Liver (tissue), 9 donors: ENCODE results near the gene MAP2K3. TPM values are rescaled to one million over a fixed set of nuclear protein-coding genes. Genes with fewer than 3 reads are reported as not detected.

Experiments used
- DNase-seq: peaks from one replicate; pipeline ENCODE4 v3.0.0-alpha.2; 2017; ENCODE audit warnings: low spot score
- H3K27ac ChIP-seq, 2 donors: one replicate each; pipeline ENCODE4 v1.7.0; 2013; ENCODE audit warnings: inconsistent platforms in 2 of 2, low read length in 2 of 2, control low read depth in 1 of 2, low read depth in 1 of 2, mild to moderate bottlenecking in 1 of 2
- H3K27me3 ChIP-seq, 4 donors: one replicate each; pipeline versions ENCODE4 v1.6.1 to v1.7.0; 2013; ENCODE audit warnings: low read length in 3 of 4, inconsistent platforms in 1 of 4, mild to moderate bottlenecking in 1 of 4, moderate library complexity in 1 of 4; ENCODE audit not compliant: control insufficient read depth in 4 of 4, insufficient read depth in 4 of 4
- H3K36me3 ChIP-seq, 4 donors: one replicate each; pipeline versions ENCODE4 v1.6.1 to v1.7.0; 2013; ENCODE audit warnings: low read length in 3 of 4, mild to moderate bottlenecking in 3 of 4, low read depth in 1 of 4, moderate library complexity in 1 of 4; ENCODE audit not compliant: control insufficient read depth in 4 of 4, insufficient read depth in 3 of 4
- H3K4me1 ChIP-seq, 4 donors: one replicate each; pipeline versions ENCODE4 v1.6.1 to v1.7.0; 2013; ENCODE audit warnings: low read length in 3 of 4, mild to moderate bottlenecking in 3 of 4, moderate library complexity in 1 of 4; ENCODE audit not compliant: control insufficient read depth in 4 of 4, insufficient read depth in 4 of 4
- H3K4me3 ChIP-seq, 3 donors: one replicate each; pipeline versions ENCODE4 v1.6.1 to v1.7.0; 2013; ENCODE audit warnings: low read length in 3 of 3, control low read depth in 1 of 3, low read depth in 1 of 3, mild to moderate bottlenecking in 1 of 3
- H3K9ac ChIP-seq, 2 donors: one replicate each; pipeline ENCODE4 v1.7.0; 2013; ENCODE audit warnings: low read length in 2 of 2, mild to moderate bottlenecking in 2 of 2, moderate library complexity in 2 of 2, control low read depth in 1 of 2, low read depth in 1 of 2
- H3K9me3 ChIP-seq, 4 donors: one replicate each; pipeline versions ENCODE4 v1.6.1 to v1.7.0; 2013; ENCODE audit warnings: low read length in 3 of 4; ENCODE audit not compliant: control insufficient read depth in 4 of 4
- ATF3 ChIP-seq: IDR thresholded peaks from 2 replicates; pipeline ENCODE4 v1.6.1; 2016; ENCODE audit warnings: antibody characterized with exemption
- EGR1 ChIP-seq, 2 donors: IDR thresholded peaks; 2 replicates each; pipeline ENCODE4 v1.6.1; 2016 to 2018; ENCODE audit warnings: antibody characterized with exemption in 2 of 2, low read depth in 2 of 2
- FOXA1 ChIP-seq: IDR thresholded peaks from 2 replicates; pipeline ENCODE4 v1.6.1; 2016; ENCODE audit warnings: antibody characterized with exemption
- FOXA2 ChIP-seq: IDR thresholded peaks from 2 replicates; pipeline ENCODE4 v1.6.1; 2016; ENCODE audit warnings: antibody characterized with exemption
- GABPA ChIP-seq, 2 donors: IDR thresholded peaks in 1 of 2; conservative IDR thresholded peaks in 1 of 2; 2 replicates each; pipeline ENCODE4 v1.6.1; 2016; ENCODE audit warnings: antibody characterized with exemption in 2 of 2, mild to moderate bottlenecking in 1 of 2, moderate library complexity in 1 of 2
- HNF4A ChIP-seq, 2 donors: conservative IDR thresholded peaks; 2 replicates each; pipeline ENCODE4 v1.6.1; 2016; ENCODE audit warnings: antibody characterized with exemption in 2 of 2, mild to moderate bottlenecking in 2 of 2
- HNF4G ChIP-seq: IDR thresholded peaks from 2 replicates; pipeline ENCODE4 v1.6.1; 2016; ENCODE audit warnings: antibody characterized with exemption
- JUND ChIP-seq, 2 donors: IDR thresholded peaks; 2 replicates each; pipeline ENCODE4 v1.6.1; 2016; ENCODE audit warnings: antibody characterized with exemption in 2 of 2
- MAX ChIP-seq: IDR thresholded peaks from 2 replicates; pipeline ENCODE4 v1.6.1; 2016; ENCODE audit warnings: antibody characterized with exemption
- NR2F2 ChIP-seq: IDR thresholded peaks from 2 replicates; pipeline ENCODE4 v1.6.1; 2016; ENCODE audit warnings: antibody characterized with exemption
- RAD21 ChIP-seq, 2 donors: IDR thresholded peaks; 2 replicates each; pipeline ENCODE4 v1.6.1; 2016; ENCODE audit warnings: antibody characterized with exemption in 2 of 2, mild to moderate bottlenecking in 2 of 2
- REST ChIP-seq: IDR thresholded peaks from 2 replicates; pipeline ENCODE4 v1.6.1; 2016; ENCODE audit warnings: antibody characterized with exemption, mild to moderate bottlenecking
- RXRA ChIP-seq, 2 donors: IDR thresholded peaks; 2 replicates each; pipeline ENCODE4 v1.6.1; 2017 to 2018; ENCODE audit warnings: antibody characterized with exemption in 2 of 2, mild to moderate bottlenecking in 1 of 2
- SP1 ChIP-seq: IDR thresholded peaks from 2 replicates; pipeline ENCODE4 v1.6.1; 2018; ENCODE audit warnings: antibody characterized with exemption, mild to moderate bottlenecking
- TAF1 ChIP-seq: conservative IDR thresholded peaks from 2 replicates; pipeline ENCODE4 v1.6.1; 2016; ENCODE audit warnings: antibody characterized with exemption, mild to moderate bottlenecking
- YY1 ChIP-seq: IDR thresholded peaks from 2 replicates; pipeline ENCODE4 v1.6.1; 2016; ENCODE audit warnings: antibody characterized with exemption, mild to moderate bottlenecking
- WGBS: extraction: QIAGEN DNeasy Blood & Tissue Kit; methylation state at CpG from one replicate; pipeline ENCODE4 v1.1.7; 2013; 5-methylcytosine and 5-hydroxymethylcytosine counted together
- polyA plus RNA-seq, 2 donors: library from polyadenylated mRNA; stranded (reverse) in 1 of 2; unstranded in 1 of 2; fragments of 200-250 nt in 1 of 2; fragments of >200 nt in 1 of 2; fragmentation: Nextera tagmentation in 1 of 2; extraction: Ambion mirVana in 1 of 2; gene quantifications; one replicate each; pipeline versions ENCODE4 v1.2.1 to v1.2.3, GENCODE V29; 2013 to 2015
- total RNA-seq, 2 donors: library from RNA; depleted of rRNA; stranded (reverse); fragments of >200 nt; gene quantifications; one replicate each; pipeline ENCODE4 v1.2.3, GENCODE V29; 2014
- TF ChIP-seq, protein P1 (sequence below): IDR thresholded peaks from 2 replicates; pipeline ENCODE4 v1.6.1; 2016; ENCODE audit warnings: antibody characterized with exemption
- TF ChIP-seq, protein P2 (sequence below): fragments of 150-350 bp; IDR thresholded peaks from 2 replicates; pipeline ENCODE4 v1.5.1; 2017; ENCODE audit warnings: improper control_type of control experiment, low read depth, low read length; ENCODE audit not compliant: missing input control
- donor health status: healthy.
- donor health status: healthy.
- donor health status: healthy.
- donor health status: healthy.
- donor health status: healthy.

The MAP2K3 gene
- total and polyA plus RNA-seq, 4 donors = 21.6 to 88.4 (median 30.5) TPM

GRCh38 chr17:21357281-21357680 is 72.8 kb downstream of the MAP2K3 start:
- Histone ChIP-seq H3K4me1 (no peaks in the 10 kb centered on the region), H3K36me3 (no peaks in the 10 kb centered on the region), H3K27me3 (no peaks in the 10 kb centered on the region), H3K27ac (no peak overlapping the region), H3K4me3 (no peak overlapping the region), H3K9ac (no peak overlapping the region), H3K9me3 (no peaks in the 10 kb centered on the region)
- TF ChIP-seq HNF4G = no peak
- TF ChIP-seq RXRA (IDR thresholded peaks at IDR 0.05) = no peak
- no peak for TF ChIP-seq REST
- TF ChIP-seq ATF3 = no peak
- TF ChIP-seq RAD21 (IDR thresholded peaks at IDR 0.05) = no peak
- TF ChIP-seq HNF4A (conservative IDR thresholded peaks at IDR 0.05) = no peak
- TF ChIP-seq FOXA1 = no peak
- TF ChIP-seq YY1 = no peak
- no peak for TF ChIP-seq MAX
- no peak for TF ChIP-seq EGR1 (IDR thresholded peaks at IDR 0.05; ENCODE audit: low read depth in 2 of 2)
- TF ChIP-seq JUND (IDR thresholded peaks at IDR 0.05) = no peak
- 92% methylated on average over 5 of the region's 5 CpGs for WGBS
- no peak for DNase-seq

DNA sequence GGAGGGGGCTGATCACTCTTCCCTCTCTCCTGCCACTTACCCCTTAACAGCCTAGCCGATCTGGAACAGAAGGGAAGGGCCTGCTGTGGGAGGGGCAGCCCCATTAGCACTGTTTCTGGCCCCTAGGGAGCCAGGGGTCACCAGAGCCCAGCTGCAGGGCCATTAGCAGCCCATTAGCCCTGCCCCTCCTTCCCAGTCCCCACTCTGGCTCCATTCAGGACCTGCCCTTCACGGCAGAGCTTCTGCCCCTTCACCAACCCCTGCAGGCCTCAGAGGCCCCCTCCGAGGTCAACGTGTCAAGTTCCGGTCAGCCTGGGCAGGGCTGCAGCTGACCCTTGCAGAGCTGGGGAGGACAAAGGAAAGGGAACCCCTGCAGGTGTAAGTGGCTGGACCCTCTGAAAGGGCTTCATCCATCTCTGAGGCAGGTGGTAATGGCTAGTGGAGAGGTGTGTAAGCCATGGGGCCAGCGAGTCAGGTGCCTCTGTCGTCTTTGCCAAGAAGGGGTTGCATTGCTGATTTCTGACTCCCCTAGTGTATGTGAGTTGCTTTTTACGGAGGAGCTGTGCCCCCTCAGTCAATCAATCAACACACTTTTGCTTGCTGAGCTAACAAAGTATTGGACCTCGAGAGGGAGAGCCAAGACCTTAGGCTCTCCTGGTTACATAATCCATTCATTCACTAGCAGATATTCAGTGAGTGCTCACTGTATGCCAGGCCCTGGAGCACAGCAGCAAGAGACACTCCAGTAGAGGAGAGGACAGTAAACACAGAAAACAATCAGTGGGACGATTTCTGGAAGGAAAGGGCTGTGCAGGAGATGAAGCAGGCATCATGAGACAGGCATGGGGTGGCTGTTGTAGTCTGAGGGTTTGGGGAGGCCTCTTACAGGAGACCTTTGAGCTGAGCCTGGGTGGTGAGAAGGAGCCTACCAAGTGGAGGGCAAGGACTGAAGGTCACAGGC is 73.5 kb downstream of the MAP2K3 start:
- DNase-seq = no peak
- H3K27ac ChIP-seq = no peak overlapping the region

More for the DNA sequence above, 73.5 kb downstream of the MAP2K3 start:
- no peaks in the 10 kb centered on the region for H3K9me3 ChIP-seq
- no peak overlapping the region for H3K4me3 ChIP-seq
- WGBS = 64% methylated on average over 10 of the region's 10 CpGs
- no peak overlapping the region for H3K9ac ChIP-seq
- no peaks in the 10 kb centered on the region for H3K27me3 ChIP-seq
- TF ChIP-seq HNF4G = no peak
- TF ChIP-seq JUND (IDR thresholded peaks at IDR 0.05) = no peak
- TF ChIP-seq TAF1 = no peak
- TF ChIP-seq FOXA1 = no peak
- TF ChIP-seq, protein P1, sequence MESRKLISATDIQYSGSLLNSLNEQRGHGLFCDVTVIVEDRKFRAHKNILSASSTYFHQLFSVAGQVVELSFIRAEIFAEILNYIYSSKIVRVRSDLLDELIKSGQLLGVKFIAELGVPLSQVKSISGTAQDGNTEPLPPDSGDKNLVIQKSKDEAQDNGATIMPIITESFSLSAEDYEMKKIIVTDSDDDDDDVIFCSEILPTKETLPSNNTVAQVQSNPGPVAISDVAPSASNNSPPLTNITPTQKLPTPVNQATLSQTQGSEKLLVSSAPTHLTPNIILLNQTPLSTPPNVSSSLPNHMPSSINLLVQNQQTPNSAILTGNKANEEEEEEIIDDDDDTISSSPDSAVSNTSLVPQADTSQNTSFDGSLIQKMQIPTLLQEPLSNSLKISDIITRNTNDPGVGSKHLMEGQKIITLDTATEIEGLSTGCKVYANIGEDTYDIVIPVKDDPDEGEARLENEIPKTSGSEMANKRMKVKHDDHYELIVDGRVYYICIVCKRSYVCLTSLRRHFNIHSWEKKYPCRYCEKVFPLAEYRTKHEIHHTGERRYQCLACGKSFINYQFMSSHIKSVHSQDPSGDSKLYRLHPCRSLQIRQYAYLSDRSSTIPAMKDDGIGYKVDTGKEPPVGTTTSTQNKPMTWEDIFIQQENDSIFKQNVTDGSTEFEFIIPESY = no peak
- TF ChIP-seq RAD21 (IDR thresholded peaks at IDR 0.05) = no peak
- no peak for TF ChIP-seq FOXA2
- no peak for TF ChIP-seq NR2F2
- no peak for TF ChIP-seq GABPA (IDR thresholded peaks at IDR 0.05 in 1 of 2, conservative IDR thresholded peaks at IDR 0.05 in 1 of 2)
- no peak for TF ChIP-seq YY1
- TF ChIP-seq ATF3 = no peak
- TF ChIP-seq MAX = no peak
- TF ChIP-seq SP1 = no peak
- TF ChIP-seq, protein P2, sequence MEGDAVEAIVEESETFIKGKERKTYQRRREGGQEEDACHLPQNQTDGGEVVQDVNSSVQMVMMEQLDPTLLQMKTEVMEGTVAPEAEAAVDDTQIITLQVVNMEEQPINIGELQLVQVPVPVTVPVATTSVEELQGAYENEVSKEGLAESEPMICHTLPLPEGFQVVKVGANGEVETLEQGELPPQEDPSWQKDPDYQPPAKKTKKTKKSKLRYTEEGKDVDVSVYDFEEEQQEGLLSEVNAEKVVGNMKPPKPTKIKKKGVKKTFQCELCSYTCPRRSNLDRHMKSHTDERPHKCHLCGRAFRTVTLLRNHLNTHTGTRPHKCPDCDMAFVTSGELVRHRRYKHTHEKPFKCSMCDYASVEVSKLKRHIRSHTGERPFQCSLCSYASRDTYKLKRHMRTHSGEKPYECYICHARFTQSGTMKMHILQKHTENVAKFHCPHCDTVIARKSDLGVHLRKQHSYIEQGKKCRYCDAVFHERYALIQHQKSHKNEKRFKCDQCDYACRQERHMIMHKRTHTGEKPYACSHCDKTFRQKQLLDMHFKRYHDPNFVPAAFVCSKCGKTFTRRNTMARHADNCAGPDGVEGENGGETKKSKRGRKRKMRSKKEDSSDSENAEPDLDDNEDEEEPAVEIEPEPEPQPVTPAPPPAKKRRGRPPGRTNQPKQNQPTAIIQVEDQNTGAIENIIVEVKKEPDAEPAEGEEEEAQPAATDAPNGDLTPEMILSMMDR = no peak
- no peak for TF ChIP-seq EGR1 (IDR thresholded peaks at IDR 0.05; ENCODE audit: low read depth in 2 of 2)
- no peak for TF ChIP-seq REST
- H3K36me3 ChIP-seq = no peaks in the 10 kb centered on the region
- no peaks in the 10 kb centered on the region for H3K4me1 ChIP-seq
